ENCODE results near the gene MYCBP.

GRCh38 chr1:38908821-38909220 lies 35.7 kb upstream of the MYCBP start:
- TF ChIP-seq CTCF (IDR thresholded peaks at IDR 0.05), result no peak
- no peak for TF ChIP-seq POLR2A (IDR thresholded peaks at IDR 0.05)
- no peak for TF ChIP-seq POLR2AphosphoS5 (IDR thresholded peaks at IDR 0.05)
